Neural progenitor cell (in vitro differentiated cells): Measurements from ENCODE around the gene MSRB1. TPM values are rescaled to one million over a fixed set of nuclear protein-coding genes. Genes with fewer than 3 reads are reported as not detected.

Experiments
- DNase-seq: peaks from one replicate; pipeline ENCODE4 v3.0.0-alpha.2; 2016; ENCODE audit warnings: low spot score
- H2AFZ ChIP-seq: fragments of 200-600 bp; sonication (generic); replicated peaks from 2 replicates; pipeline ENCODE4 v1.6.1; 2016; ENCODE audit warnings: antibody characterized with exemption
- H3F3A ChIP-seq: fragments of 200-600 bp; sonication (generic); 2 replicates; pipeline ENCODE4 v1.6.1; 2016; ENCODE audit warnings: antibody characterized with exemption, low read depth
- H3K27ac ChIP-seq: fragments of 200-600 bp; sonication (generic); 2 replicates; pipeline ENCODE4 v1.5.1; 2016; ENCODE audit warnings: mild to moderate bottlenecking
- H3K27me3 ChIP-seq: fragments of 200-600 bp; sonication (generic); 2 replicates; pipeline ENCODE4 v1.6.1; 2016; ENCODE audit warnings: mild to moderate bottlenecking, moderate library complexity
- H3K36me3 ChIP-seq: fragments of 200-600 bp; sonication (generic); 2 replicates; pipeline ENCODE4 v1.5.1; 2016
- H3K4me1 ChIP-seq: fragments of 200-600 bp; sonication (generic); 2 replicates; pipeline ENCODE4 v1.6.1; 2016; ENCODE audit warnings: mixed run types
- H3K4me2 ChIP-seq: fragments of 200-600 bp; sonication (generic); 2 replicates; pipeline ENCODE4 v1.6.1; 2016
- H3K4me3 ChIP-seq: fragments of 200-600 bp; sonication (generic); 2 replicates; pipeline ENCODE4 v1.5.1; 2016
- H3K79me2 ChIP-seq: fragments of 200-600 bp; sonication (generic); 2 replicates; pipeline ENCODE4 v1.6.1; 2016; ENCODE audit warnings: low read depth
- H3K9ac ChIP-seq: fragments of 200-600 bp; sonication (generic); 2 replicates; pipeline ENCODE4 v1.6.1; 2016
- H3K9me3 ChIP-seq: fragments of 200-600 bp; sonication (generic); 2 replicates; pipeline ENCODE4 v1.5.1; 2016; ENCODE audit warnings: low read depth
- H4K20me1 ChIP-seq: fragments of 200-600 bp; sonication (generic); 2 replicates; pipeline ENCODE4 v1.6.1; 2016; ENCODE audit warnings: low read depth
- H3K27ac Mint-ChIP-seq: 3 replicates; pipeline ENCODE4 v1.8.0; 2021; ENCODE audit warnings: mixed read lengths
- H3K27me3 Mint-ChIP-seq: 2 replicates; pipeline ENCODE4 v1.8.0; 2022; ENCODE audit warnings: low read depth, mild to moderate bottlenecking, inconsistent platforms, moderate library complexity, mixed read lengths; ENCODE audit not compliant: insufficient read depth
- H3K36me3 Mint-ChIP-seq: 3 replicates; pipeline ENCODE4 v1.8.0; 2021; ENCODE audit warnings: mixed read lengths
- H3K4me1 Mint-ChIP-seq: 3 replicates; pipeline ENCODE4 v1.8.0; 2021; ENCODE audit warnings: mixed read lengths
- H3K4me3 Mint-ChIP-seq: 3 replicates; pipeline ENCODE4 v1.8.0; 2021; ENCODE audit warnings: mild to moderate bottlenecking, moderate library complexity, mixed read lengths
- H3K9me3 Mint-ChIP-seq: 3 replicates; pipeline ENCODE4 v1.8.0; 2020; ENCODE audit warnings: mixed read lengths
- CTCF ChIP-seq: fragments of 200-600 bp; sonication (generic); IDR thresholded peaks from 2 replicates; pipeline ENCODE4 v1.5.1; 2017; ENCODE audit warnings: antibody characterized with exemption, mild to moderate bottlenecking
- EZH2 ChIP-seq: fragments of 200-600 bp; sonication (generic); IDR thresholded peaks from 2 replicates; pipeline ENCODE4 v1.6.1; 2017; ENCODE audit warnings: antibody characterized with exemption, mild to moderate bottlenecking, moderate library complexity
- EZH2phosphoT487 ChIP-seq: fragments of 200-600 bp; sonication (generic); IDR thresholded peaks from 2 replicates; pipeline ENCODE4 v1.6.1; 2017; ENCODE audit warnings: antibody characterized with exemption
- total RNA-seq: library from RNA; depleted of rRNA; stranded (reverse); fragments of >200 nt; gene quantifications from 2 replicates; pipeline ENCODE4 v1.2.3, GENCODE V29; 2015; ENCODE audit warnings: low replicate concordance

MSRB1 gene
- total RNA-seq, 1 donor from 2014 or later: 26.9 TPM

DNA sequence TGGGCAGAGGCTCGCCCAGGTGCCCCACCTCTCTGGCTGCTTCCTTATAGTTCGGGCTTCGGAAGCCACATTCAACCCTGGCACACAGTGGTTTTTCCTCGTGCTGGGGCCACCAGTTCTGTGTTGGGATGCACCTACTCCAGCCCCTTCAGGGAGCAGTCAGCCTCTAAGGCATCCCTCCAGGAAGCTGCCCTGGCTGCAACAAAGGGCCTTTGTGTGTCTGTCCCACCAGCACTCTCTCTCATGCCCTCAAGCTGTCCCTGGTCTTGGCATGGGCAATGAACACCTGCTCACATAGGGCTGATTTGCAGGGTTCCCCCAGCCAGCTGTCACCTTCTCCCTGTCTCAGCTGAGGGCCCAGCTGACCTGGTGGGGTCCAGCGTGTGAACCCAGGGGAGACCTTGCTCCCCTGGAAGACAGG lies 39.0 kb upstream of the MSRB1 start:
- H3K4me3 Mint-ChIP-seq: peak overlapping the region; percentile 82
- no peak overlapping the region for H3K27ac ChIP-seq
- peaks cover 27% of the 10 kb centered on the region for H3K4me1 Mint-ChIP-seq
- no peak overlapping the region for H3K9ac ChIP-seq
- H3K79me2 ChIP-seq: peaks cover 14% of the 10 kb centered on the region
- H4K20me1 ChIP-seq: peaks cover 43% of the 10 kb centered on the region
- H3K9me3 Mint-ChIP-seq: no peaks in the 10 kb centered on the region
- H2AFZ ChIP-seq: no peak overlapping the region
- peaks cover 37% of the 10 kb centered on the region for H3K4me1 ChIP-seq
- H3K27ac Mint-ChIP-seq: no peak overlapping the region
- no peaks in the 10 kb centered on the region for H3K9me3 ChIP-seq
- H3K36me3 Mint-ChIP-seq: peaks cover 8% of the 10 kb centered on the region
- peaks cover 56% of the 10 kb centered on the region for H3K27me3 ChIP-seq
- peaks cover 26% of the 10 kb centered on the region for H3F3A ChIP-seq
- no peak for DNase-seq
- H3K36me3 ChIP-seq: no peaks in the 10 kb centered on the region
- TF ChIP-seq CTCF (no peak), EZH2 (no peak), EZH2phosphoT487 (no peak)
- H3K27me3 Mint-ChIP-seq: peaks cover 24% of the 10 kb centered on the region
- no peak overlapping the region for H3K4me3 ChIP-seq
- peak overlapping the region; percentile 42 for H3K4me2 ChIP-seq

GRCh38 chr16:1981398-1981836 lies 38.4 kb upstream of the MSRB1 start, which contains the start of gene NOXO1:
Gene NOXO1 (minus strand): TSS chr16:1981469. CDS start chr16:1981179, 290 bp downstream.
- Histone ChIP-seq H3K4me3 (no peak within 1 kb of the TSS), H3K27me3 (peaks cover 56% of the 10 kb centered on the region), H3K4me2 (peak within 1 kb of the TSS; percentile 77), H4K20me1 (peaks cover 44% of the 10 kb centered on the region), H3K4me1 (peaks cover 37% of the 10 kb centered on the region), H3K27ac (no peak within 1 kb of the TSS), H3K9me3 (no peaks in the 10 kb centered on the region), H2AFZ (no peak within 1 kb of the TSS), H3K36me3 (no peaks in the 10 kb centered on the region), H3K9ac (no peak within 1 kb of the TSS), H3F3A (peaks cover 26% of the 10 kb centered on the region), H3K79me2 (peaks cover 14% of the 10 kb centered on the region)
- Mint-ChIP-seq H3K9me3 (no peaks in the 10 kb centered on the region), H3K4me3 (peak within 1 kb of the TSS; percentile 82), H3K27me3 (peaks cover 24% of the 10 kb centered on the region), H3K4me1 (peaks cover 24% of the 10 kb centered on the region), H3K36me3 (peaks cover 2% of the 10 kb centered on the region), H3K27ac (no peak within 1 kb of the TSS)
- TF ChIP-seq EZH2 (no peak), EZH2phosphoT487 (no peak), CTCF (no peak)
- no peak for DNase-seq

DNA sequence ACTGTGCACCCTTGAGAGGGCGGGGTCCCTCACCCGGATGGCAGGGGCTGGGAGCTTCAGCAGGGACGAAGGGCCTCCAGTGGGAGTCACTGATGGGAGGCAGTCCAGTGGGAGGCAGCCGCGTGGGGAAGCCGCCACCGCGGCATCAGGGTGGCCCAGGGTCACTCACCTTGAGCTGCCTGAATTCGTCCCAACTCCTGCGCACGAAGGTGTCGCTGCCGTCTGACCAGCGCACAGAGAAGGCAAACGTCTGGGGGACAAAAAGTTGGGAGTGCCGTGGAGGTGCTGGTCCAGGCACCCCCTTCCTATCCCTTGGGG lies 37.7 kb upstream of the MSRB1 start:
- Mint-ChIP-seq H3K4me1 (peaks cover 24% of the 10 kb centered on the region), H3K36me3 (no peaks in the 10 kb centered on the region), H3K4me3 (no peak overlapping the region), H3K27ac (no peak overlapping the region), H3K27me3 (peaks cover 24% of the 10 kb centered on the region), H3K9me3 (no peaks in the 10 kb centered on the region)
- Histone ChIP-seq H3F3A (peaks cover 26% of the 10 kb centered on the region), H3K9ac (no peak overlapping the region), H3K27ac (no peak overlapping the region), H4K20me1 (peaks cover 44% of the 10 kb centered on the region), H3K9me3 (no peaks in the 10 kb centered on the region), H3K4me2 (peak overlapping the region; percentile 77), H2AFZ (no peak overlapping the region), H3K36me3 (no peaks in the 10 kb centered on the region), H3K27me3 (peaks cover 56% of the 10 kb centered on the region), H3K4me1 (peaks cover 37% of the 10 kb centered on the region), H3K4me3 (no peak overlapping the region), H3K79me2 (peaks cover 14% of the 10 kb centered on the region)
- no peak for DNase-seq
- TF ChIP-seq EZH2phosphoT487: no peak
- TF ChIP-seq CTCF: no peak
- TF ChIP-seq EZH2: no peak
